ENCODE data around the gene CDR2. TPM values are rescaled to one million over a fixed set of nuclear protein-coding genes. Genes with fewer than 3 reads are reported as not detected.
A peak's percentile ranks its signal among the peaks of the same experiment; 100 is the strongest.

Gene CDR2
- total and polyA plus RNA-seq, 2 of the 13 experiments (the other 11 are each of a cell fraction or from before 2014, with no cell fraction given) = 59.0 to 78.9 TPM

- TF ChIP-seq ZNF781 (CRISPR knock-in tag; IDR thresholded peaks at IDR 0.05; ENCODE audit: borderline replicate concordance, not compliant biosample characterization) (peak; percentile 28), ZSCAN12 (CRISPR knock-in tag; IDR thresholded peaks at IDR 0.05) (no peak), PBX2 (CRISPR knock-in tag; IDR thresholded peaks at IDR 0.05) (no peak), KDM3A (CRISPR knock-in tag; IDR thresholded peaks at IDR 0.05; ENCODE audit: low read depth) (no peak), LCORL (IDR thresholded peaks at IDR 0.05) (no peak), LCORL (CRISPR knock-in tag; IDR thresholded peaks at IDR 0.05) (peak; percentile 30; the same call in 1 of the 2 replicates), BRCA1 (CRISPR knock-in tag; IDR thresholded peaks at IDR 0.05) (peak; percentile 6; the same call in 1 of the 2 replicates), THAP11 (CRISPR knock-in tag; IDR thresholded peaks at IDR 0.05) (no peak), ZNF7 (CRISPR knock-in tag; IDR thresholded peaks at IDR 0.05) (no peak), BORCS8-MEF2B (CRISPR knock-in tag; IDR thresholded peaks at IDR 0.05) (no peak), NR2F6 (IDR thresholded peaks at IDR 0.05) (no peak), NR2F6 (CRISPR knock-in tag; IDR thresholded peaks at IDR 0.05) (peak; percentile 28; the same call in 1 of the 2 replicates), ZBTB2 (CRISPR knock-in tag; IDR thresholded peaks at IDR 0.05; ENCODE audit: low read depth) (no peak), ZNF589 (CRISPR knock-in tag; conservative IDR thresholded peaks at IDR 0.05) (no peak), ZMYM3 (CRISPR knock-in tag; IDR thresholded peaks at IDR 0.05) (peak; percentile 77), PAXIP1 (CRISPR knock-in tag; conservative IDR thresholded peaks at IDR 0.05) (peak; percentile 85), SNAPC5 (CRISPR knock-in tag; IDR thresholded peaks at IDR 0.05; ENCODE audit: borderline replicate concordance) (no peak), ONECUT2 (CRISPR knock-in tag; IDR thresholded peaks at IDR 0.05) (peak; percentile 49; the same call in 1 of the 2 replicates), ZNF777 (CRISPR knock-in tag; IDR thresholded peaks at IDR 0.05) (0 out of 2 replicates have a peak, but pooled peaks have one; percentile 38), ZBTB44 (CRISPR knock-in tag; IDR thresholded peaks at IDR 0.05) (no peak), RFXANK (CRISPR knock-in tag; IDR thresholded peaks at IDR 0.05) (no peak), ZNF101 (CRISPR knock-in tag; IDR thresholded peaks at IDR 0.05; ENCODE audit: borderline replicate concordance, low read depth) (no peak), ZBTB37 (CRISPR knock-in tag; IDR thresholded peaks at IDR 0.05) (no peak)
Measured at GRCh38 chr16:22353933-22354541, 20.4 kb downstream of the CDR2 start (continued).

Data from HepG2 (cell line).